Psoas muscle (tissue), 8 donors: ENCODE measurements around the gene PSMB10. TPM values are rescaled to one million over a fixed set of nuclear protein-coding genes. Genes with fewer than 3 reads are reported as not detected.
A peak's percentile ranks its signal among the peaks of the same experiment; 100 is the strongest.

Source experiments
- ATAC-seq, 4 donors: fragments of 200-7000 bp; cut with Tn5 transposase; one replicate each; pipeline ENCODE4 v1.9.1; 2020; ENCODE audit warnings: moderate library complexity in 3 of 4, mild to moderate bottlenecking in 2 of 4
- DNase-seq, 2 donors: peaks; one replicate each; pipeline ENCODE4 v3.0.0-alpha.2; 2020
- H3K27ac ChIP-seq: fragments of 200-600 bp; one replicate; pipeline ENCODE4 v1.8.0; 2022
- H3K27me3 ChIP-seq, 3 donors: fragments of 200-600 bp in 1 of 3; one replicate each; pipeline versions ENCODE4 v1.6.1 to v1.8.0; 2013 to 2022; ENCODE audit warnings: low read length in 2 of 3, mild to moderate bottlenecking in 2 of 3, moderate library complexity in 1 of 3; ENCODE audit not compliant: insufficient read depth in 3 of 3
- H3K36me3 ChIP-seq, 2 donors: fragments of 200-600 bp in 1 of 2; one replicate each; pipeline versions ENCODE4 v1.6.1 to v1.8.0; 2013 to 2022; ENCODE audit warnings: low read depth in 1 of 2, mild to moderate bottlenecking in 1 of 2, moderate library complexity in 1 of 2; ENCODE audit not compliant: insufficient read depth in 1 of 2
- H3K4me1 ChIP-seq: fragments of 200-600 bp; one replicate; pipeline ENCODE4 v1.8.0; 2022
- H3K4me3 ChIP-seq: fragments of 200-600 bp; one replicate; pipeline ENCODE4 v1.8.0; 2022; ENCODE audit warnings: mild to moderate bottlenecking
- H3K9me3 ChIP-seq: fragments of 200-600 bp; one replicate; pipeline ENCODE4 v1.8.0; 2022
- WGBS, 3 donors: extraction: QIAGEN DNeasy Blood & Tissue Kit; methylation state at CpG; one replicate each; pipeline versions ENCODE4 v1.1.6 to v1.1.7; 2013; 5-methylcytosine and 5-hydroxymethylcytosine counted together
- intact Hi-C, 2 donors: fragments of 100-400 bp; cut with DNase I; formaldehyde crosslinking; loops; one replicate each; pipeline versions ENCODE4 v1.11.0 to v1.14.2; 2022
- polyA plus RNA-seq, 3 donors: library from polyadenylated mRNA; stranded (reverse); fragments of 200-250 nt; gene quantifications; one replicate each; pipeline ENCODE4 v1.2.3, GENCODE V29; 2013
- total RNA-seq, 4 donors: library from RNA; stranded (reverse); fragmentation: NEBNext Ultra II Directional in 2 of 4; extraction: Animal tissue kit (Norgen Biotek cat#: 25700) in 2 of 4; gene quantifications; one replicate each; pipeline versions ENCODE4 v1.2.1 to v1.2.4, GENCODE V29; 2021 to 2023
- TF ChIP-seq, protein P1 (sequence below): fragments of 200-600 bp; IDR thresholded peaks from one replicate; pipeline ENCODE4 v1.8.0; 2022; ENCODE audit warnings: antibody characterized with exemption
- donor health status: healthy with polysubstance abuse.
- donor health status: DM: no; HTN: no; CAD: no; lungs with moderate emphysema.
- donor health status: Bipolar disorder and iron deficiency.
- donor health status: healthy.
- donor health status: DM: yes; HTN: yes; CAD: no.
- donor health status: DM: no; HTN: no; CAD: no.
- donor health status: DM: no; HTN: no; CAD: no.
- donor health status: DM: yes; HTN: yes; CAD: no.

Gene PSMB10
- total and polyA plus RNA-seq, 7 donors = 27.6 to 98.6 (median 34.7) TPM

DNA sequence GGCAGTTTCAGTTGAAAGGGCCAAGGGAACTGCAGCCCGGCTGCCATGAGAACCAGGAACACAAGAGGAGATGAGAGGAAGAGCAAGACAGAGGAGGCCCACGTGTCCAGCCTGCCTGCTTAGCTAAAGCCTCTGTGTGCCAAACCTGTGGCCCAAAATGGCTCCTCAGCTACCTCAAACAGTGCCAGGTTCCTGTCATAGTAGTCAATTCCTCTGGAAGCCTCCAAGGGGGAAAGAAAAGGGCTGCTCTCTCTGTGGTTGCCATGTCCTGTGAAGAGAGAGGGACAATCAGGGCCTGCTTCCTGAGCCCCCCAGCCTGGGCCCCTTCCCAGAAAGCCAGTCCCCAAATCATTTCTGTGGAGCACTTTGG is 26.6 kb upstream of the PSMB10 start:
- Histone ChIP-seq H3K4me1 (peaks cover 89% of the 10 kb centered on the region), H3K36me3 (peaks cover 0 to 53% of the 10 kb centered on the region in 2 donors), H3K27me3 (no peaks in the 10 kb centered on the region), H3K27ac (peak overlapping the region; percentile 91), H3K4me3 (no peak overlapping the region), H3K9me3 (no peaks in the 10 kb centered on the region)
- intact Hi-C loops = no loop called here
- no peak for DNase-seq
- peak in 2 of 4 donors; percentile 24 to 25 for ATAC-seq
- TF ChIP-seq, protein P1, sequence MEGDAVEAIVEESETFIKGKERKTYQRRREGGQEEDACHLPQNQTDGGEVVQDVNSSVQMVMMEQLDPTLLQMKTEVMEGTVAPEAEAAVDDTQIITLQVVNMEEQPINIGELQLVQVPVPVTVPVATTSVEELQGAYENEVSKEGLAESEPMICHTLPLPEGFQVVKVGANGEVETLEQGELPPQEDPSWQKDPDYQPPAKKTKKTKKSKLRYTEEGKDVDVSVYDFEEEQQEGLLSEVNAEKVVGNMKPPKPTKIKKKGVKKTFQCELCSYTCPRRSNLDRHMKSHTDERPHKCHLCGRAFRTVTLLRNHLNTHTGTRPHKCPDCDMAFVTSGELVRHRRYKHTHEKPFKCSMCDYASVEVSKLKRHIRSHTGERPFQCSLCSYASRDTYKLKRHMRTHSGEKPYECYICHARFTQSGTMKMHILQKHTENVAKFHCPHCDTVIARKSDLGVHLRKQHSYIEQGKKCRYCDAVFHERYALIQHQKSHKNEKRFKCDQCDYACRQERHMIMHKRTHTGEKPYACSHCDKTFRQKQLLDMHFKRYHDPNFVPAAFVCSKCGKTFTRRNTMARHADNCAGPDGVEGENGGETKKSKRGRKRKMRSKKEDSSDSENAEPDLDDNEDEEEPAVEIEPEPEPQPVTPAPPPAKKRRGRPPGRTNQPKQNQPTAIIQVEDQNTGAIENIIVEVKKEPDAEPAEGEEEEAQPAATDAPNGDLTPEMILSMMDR = no peak
- WGBS, 3 donors = 5 to 28% (median 18%) methylated on average over 2 of the region's 2 CpGs

DNA sequence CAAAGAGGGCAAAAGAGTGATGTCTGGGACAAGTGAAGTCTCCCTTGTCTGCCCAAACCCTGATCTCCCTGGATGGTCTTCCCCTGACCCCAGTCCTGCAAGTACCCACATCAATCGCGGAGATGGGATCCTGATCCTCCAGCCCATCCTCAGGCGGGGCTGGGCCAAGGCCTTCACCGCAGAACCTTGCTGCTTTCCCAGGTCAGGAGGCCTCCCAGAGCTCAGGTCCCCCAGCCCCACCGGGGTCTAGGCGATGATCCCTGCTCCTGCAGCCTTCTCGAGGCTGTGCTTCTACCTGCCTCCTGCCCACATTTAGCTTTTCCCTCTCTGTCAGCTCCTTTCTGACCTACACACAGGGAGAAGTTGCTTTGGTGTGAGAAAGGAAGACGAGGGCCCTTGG is 25.5 kb upstream of the PSMB10 start:
- Histone ChIP-seq H3K4me1 (peaks cover 85% of the 10 kb centered on the region), H3K4me3 (no peak overlapping the region), H3K9me3 (no peaks in the 10 kb centered on the region), H3K27ac (peak overlapping the region; percentile 78), H3K36me3 (peaks cover 0 to 65% of the 10 kb centered on the region in 2 donors), H3K27me3 (no peaks in the 10 kb centered on the region)
- ATAC-seq (no peak), DNase-seq (no peak)
- TF ChIP-seq, protein P1 = no peak
- intact Hi-C loops = no loop called here
- 94 to 96% (median 95%) methylated on average over 8 of the region's 8 CpGs for WGBS, 3 donors

DNA sequence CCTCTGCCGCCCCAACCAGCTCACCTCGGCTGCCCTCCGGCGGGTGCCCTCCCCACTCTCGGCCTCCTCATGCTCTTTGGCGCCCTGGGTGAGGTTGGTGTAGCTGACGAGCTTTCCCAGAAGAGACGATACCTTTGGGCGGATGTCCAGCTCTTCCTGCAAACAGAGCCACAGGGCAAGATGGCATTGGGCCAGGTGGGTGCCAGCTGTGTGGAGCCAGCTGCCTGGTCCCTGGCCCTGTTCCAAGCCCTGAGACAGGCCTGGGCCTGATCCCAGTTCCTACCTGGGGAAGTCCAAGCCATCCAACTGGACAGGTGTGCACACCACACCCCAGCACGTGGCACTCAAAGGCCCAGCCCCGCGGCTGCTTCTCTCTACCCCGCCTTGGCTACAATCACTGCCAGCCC is 24.9 kb upstream of the PSMB10 start:
- Histone ChIP-seq H3K4me1 (peaks cover 79% of the 10 kb centered on the region), H3K4me3 (no peak overlapping the region), H3K27me3 (no peaks in the 10 kb centered on the region), H3K36me3 (peaks cover 0 to 70% of the 10 kb centered on the region in 2 donors), H3K9me3 (no peaks in the 10 kb centered on the region), H3K27ac (peak overlapping the region; percentile 78)
- 40 to 65% (median 54%) methylated on average over 13 of the region's 13 CpGs for WGBS, 3 donors
- intact Hi-C loops = no loop called here
- peak in 1 of 2 donors; percentile 44 for DNase-seq
- ATAC-seq = peak in 2 of 4 donors; percentile 8 to 19
- TF ChIP-seq, protein P1 = no peak

DNA sequence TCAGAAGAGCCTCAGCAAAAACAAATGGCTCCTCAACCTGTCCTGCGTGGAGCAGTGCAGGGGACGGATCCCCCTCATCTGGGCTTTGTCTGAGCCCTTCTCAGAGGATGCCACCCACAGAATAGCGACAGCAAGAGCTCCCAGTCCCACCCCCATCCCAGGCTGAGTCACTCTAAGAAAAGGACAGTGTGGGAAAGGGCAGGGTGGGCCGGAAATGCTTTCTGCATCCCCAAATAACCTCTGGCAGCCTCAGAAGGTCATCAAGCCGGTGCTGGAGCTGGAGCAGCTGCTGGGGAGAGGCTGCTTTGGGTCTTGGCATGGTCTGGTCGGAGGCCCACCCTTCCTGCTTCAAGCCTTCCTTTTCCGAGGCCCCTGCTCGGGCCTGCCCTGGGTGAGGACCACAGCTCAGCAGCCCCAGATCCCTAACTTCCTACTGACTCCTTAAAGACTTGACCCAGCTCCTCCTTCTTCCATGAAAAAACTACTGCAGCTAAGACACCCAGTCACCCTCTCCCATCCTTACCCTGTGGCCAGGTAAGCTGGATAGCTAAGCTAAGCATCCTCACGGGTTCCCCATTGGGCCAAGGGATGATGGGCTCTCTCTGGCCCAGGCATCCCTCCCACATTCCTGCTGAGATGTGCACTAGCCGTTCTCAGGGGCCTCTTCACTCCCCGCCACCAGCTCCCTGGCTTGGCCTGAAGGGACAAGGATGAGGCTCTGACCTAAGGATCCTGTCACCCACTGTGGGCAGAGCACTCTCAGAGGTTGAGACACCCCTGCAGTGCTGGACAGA is 23.1 kb upstream of the PSMB10 start:
- peak overlapping the region; percentile 11 for H3K4me3 ChIP-seq
- peak; percentile 86 to 89 for DNase-seq
- peak overlapping the region; percentile 78 for H3K27ac ChIP-seq
- no peaks in the 10 kb centered on the region for H3K27me3 ChIP-seq
- TF ChIP-seq, protein P1 = no peak
- intact Hi-C loops = no loop called here
- WGBS, 3 donors = 26 to 35% (median 35%) methylated on average over 11 of the region's 11 CpGs
- H3K4me1 ChIP-seq = peaks cover 62% of the 10 kb centered on the region
- peaks cover 0 to 89% of the 10 kb centered on the region in 2 donors for H3K36me3 ChIP-seq
- ATAC-seq = peak; percentile 42 to 81 (median 71)
- no peaks in the 10 kb centered on the region for H3K9me3 ChIP-seq
